Activated CD4-positive, alpha-beta T cell treated with anti-CD3 and anti-CD28 coated beads, Interleukin-2, amount 50 U/mL, for 48 hours (primary cell): ENCODE measurements around the gene MEP1A.
"Not testable (repeated sequence)": the region's sequence is repeated elsewhere in the genome, so short reads cannot be mapped to it uniquely, and the experiment has no call there.

Experiments
- DNase-seq, 2 experiments: peaks; one replicate each; pipeline ENCODE4 v3.0.0-alpha.2; 2020

MEP1A gene

GRCh38 chr6:46793138-46793537 is at the start of gene MEP1A:
Gene MEP1A (plus strand): TSS chr6:46793389. CDS start chr6:46793399, 10 bp downstream.
- no peak for DNase-seq

GRCh38 chr6:46743425-46744158 is 49.6 kb upstream of the MEP1A start:
- DNase-seq = no peak

GRCh38 chr6:46744159-46744725 is 48.9 kb upstream of the MEP1A start:
- not testable (repeated sequence) for DNase-seq

GRCh38 chr6:46745973-46746372 is 47.2 kb upstream of the MEP1A start:
- no peak for DNase-seq

- no peak for DNase-seq
Observed at GRCh38 chr6:46746696-46747095, 46.5 kb upstream of the MEP1A start, which contains the start of gene ANKRD66. Gene ANKRD66 (plus strand): TSS chr6:46746933. CDS start chr6:46751949, 5,016 bp downstream.

GRCh38 chr6:46748940-46749503 is 44.2 kb upstream of the MEP1A start:
- no peak for DNase-seq

GRCh38 chr6:46749731-46750130 is 43.5 kb upstream of the MEP1A start:
- no peak for DNase-seq

GRCh38 chr6:46751658-46752057 is 41.5 kb upstream of the MEP1A start:
- DNase-seq = no peak

- no peak for DNase-seq
Observed at GRCh38 chr6:46755865-46756264, 37.3 kb upstream of the MEP1A start.

- DNase-seq = no peak
Observed at GRCh38 chr6:46756469-46757213, 36.5 kb upstream of the MEP1A start.

- DNase-seq = no peak
Observed at GRCh38 chr6:46757214-46757596, 36.0 kb upstream of the MEP1A start.

GRCh38 chr6:46758960-46759753 is 34.0 kb upstream of the MEP1A start:
- DNase-seq = no peak

- DNase-seq = no peak
Observed at GRCh38 chr6:46760925-46761324, 32.3 kb upstream of the MEP1A start.

- no peak for DNase-seq
Observed at GRCh38 chr6:46763466-46763865, 29.7 kb upstream of the MEP1A start.

- not testable (repeated sequence) for DNase-seq
Observed at GRCh38 chr6:46764280-46764679, 28.9 kb upstream of the MEP1A start.

GRCh38 chr6:46764961-46765360 is 28.2 kb upstream of the MEP1A start:
- DNase-seq = no peak

GRCh38 chr6:46772016-46772415 is 21.2 kb upstream of the MEP1A start:
- no peak for DNase-seq

GRCh38 chr6:46772762-46773161 is 20.4 kb upstream of the MEP1A start:
- no peak for DNase-seq

GRCh38 chr6:46773201-46773855 is 19.9 kb upstream of the MEP1A start:
- DNase-seq = no peak

GRCh38 chr6:46774736-46775135 is 18.5 kb upstream of the MEP1A start:
- DNase-seq = not testable (repeated sequence)

GRCh38 chr6:46776070-46776712 is 17.0 kb upstream of the MEP1A start:
- no peak for DNase-seq
